Subcutaneous adipose tissue (tissue), 4 donors: ENCODE results near the gene TMBIM1. TPM values are rescaled to one million over a fixed set of nuclear protein-coding genes. Genes with fewer than 3 reads are reported as not detected.

Experiments used
- total RNA-seq, 4 donors: library from RNA; depleted of rRNA; stranded (reverse); fragments of >200 nt; gene quantifications; one replicate each; pipeline ENCODE4 v1.1.0, GENCODE V29; 2016
- TF ChIP-seq, protein P1 (sequence below): fragments of 450-650 bp; IDR thresholded peaks from one replicate; pipeline ENCODE4 v1.5.1; 2016; ENCODE audit warnings: low read depth, mild to moderate bottlenecking, control low read depth, antibody characterized with exemption, moderate library complexity

TMBIM1 gene
- total RNA-seq, 4 donors from 2014 or later, result 246 to 398 (median 281) TPM

DNA sequence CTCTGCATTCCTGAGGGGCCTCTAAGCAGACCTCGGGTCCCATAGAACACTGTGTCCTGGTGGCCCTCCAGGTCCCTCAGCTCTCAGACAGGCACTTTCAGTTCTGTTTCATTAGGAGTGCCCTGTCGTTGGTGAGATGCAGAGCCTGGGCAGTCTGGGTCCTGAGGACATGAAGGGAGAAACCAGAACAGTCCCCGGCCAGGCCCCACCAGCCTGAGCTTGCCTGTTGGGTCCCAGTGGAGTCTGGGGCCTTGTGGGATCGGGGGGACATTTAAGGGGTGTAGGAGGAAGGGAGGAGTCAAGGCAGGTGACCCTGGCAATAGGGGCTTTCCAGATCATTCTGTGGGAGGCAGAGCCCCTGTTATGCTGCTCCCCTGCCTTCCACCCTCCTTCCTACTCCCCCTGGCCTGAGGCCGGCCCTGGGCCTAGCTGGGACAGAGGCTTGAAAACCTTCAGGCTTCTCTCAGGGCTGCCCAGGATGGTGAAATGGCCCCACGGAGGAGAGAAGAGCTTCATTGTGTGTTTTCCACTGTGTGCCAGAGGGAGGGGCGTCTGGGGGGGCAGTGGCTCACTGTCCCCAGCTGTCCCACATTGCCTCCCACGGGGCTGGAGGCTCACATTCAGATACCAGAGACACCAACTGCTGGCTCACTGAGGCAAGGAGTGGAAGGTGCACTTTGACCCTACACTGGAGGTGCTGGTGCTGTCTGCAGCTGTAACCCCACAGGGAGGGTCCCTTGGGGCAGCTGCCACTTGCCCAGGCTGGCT, 37.7 kb upstream of the TMBIM1 start:
- TF ChIP-seq, protein P1, sequence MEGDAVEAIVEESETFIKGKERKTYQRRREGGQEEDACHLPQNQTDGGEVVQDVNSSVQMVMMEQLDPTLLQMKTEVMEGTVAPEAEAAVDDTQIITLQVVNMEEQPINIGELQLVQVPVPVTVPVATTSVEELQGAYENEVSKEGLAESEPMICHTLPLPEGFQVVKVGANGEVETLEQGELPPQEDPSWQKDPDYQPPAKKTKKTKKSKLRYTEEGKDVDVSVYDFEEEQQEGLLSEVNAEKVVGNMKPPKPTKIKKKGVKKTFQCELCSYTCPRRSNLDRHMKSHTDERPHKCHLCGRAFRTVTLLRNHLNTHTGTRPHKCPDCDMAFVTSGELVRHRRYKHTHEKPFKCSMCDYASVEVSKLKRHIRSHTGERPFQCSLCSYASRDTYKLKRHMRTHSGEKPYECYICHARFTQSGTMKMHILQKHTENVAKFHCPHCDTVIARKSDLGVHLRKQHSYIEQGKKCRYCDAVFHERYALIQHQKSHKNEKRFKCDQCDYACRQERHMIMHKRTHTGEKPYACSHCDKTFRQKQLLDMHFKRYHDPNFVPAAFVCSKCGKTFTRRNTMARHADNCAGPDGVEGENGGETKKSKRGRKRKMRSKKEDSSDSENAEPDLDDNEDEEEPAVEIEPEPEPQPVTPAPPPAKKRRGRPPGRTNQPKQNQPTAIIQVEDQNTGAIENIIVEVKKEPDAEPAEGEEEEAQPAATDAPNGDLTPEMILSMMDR, result no peak

- TF ChIP-seq, protein P1, result no peak
Observed at GRCh38 chr2:218329027-218329825, 36.9 kb upstream of the TMBIM1 start.

GRCh38 chr2:218328294-218328693, 36.0 kb upstream of the TMBIM1 start:
- TF ChIP-seq, protein P1, result no peak

DNA sequence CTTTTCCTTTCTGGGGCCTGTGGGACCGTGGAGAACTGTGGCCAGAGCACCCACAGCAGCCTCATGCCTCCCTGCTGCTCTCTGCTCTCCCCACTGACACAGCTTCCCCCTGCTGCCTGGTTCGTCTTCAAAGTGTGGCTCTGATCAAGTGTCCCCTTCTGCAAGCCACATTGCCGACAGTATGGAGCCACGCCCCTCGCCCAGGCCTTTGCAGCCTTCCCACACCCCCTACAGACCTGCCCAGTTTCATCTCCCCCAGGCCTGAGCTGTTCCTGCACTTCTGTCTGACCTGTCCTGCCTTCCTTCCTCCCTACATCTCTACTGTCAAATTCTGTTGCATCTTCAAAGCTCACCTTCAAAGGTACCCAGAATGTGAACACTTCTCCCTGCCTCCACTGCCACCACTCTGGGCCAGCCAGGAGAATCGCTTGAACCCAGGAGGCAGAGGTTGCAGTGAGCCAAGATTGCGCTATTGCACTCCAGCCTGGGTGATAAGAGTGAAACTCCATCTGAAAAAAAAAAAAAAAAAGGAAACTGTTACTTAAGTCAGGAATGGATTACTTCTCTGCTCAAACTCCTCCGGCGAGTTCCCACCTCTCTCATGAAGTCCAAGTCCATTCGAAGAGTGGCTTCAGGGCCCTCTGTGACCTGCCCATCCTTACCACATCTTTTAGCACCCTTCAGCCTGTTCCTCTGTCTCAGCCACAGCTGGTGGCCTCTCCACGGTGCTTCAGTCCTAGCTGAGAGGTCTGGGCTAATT, 35.3 kb upstream of the TMBIM1 start:
- TF ChIP-seq, protein P1, result no peak

GRCh38 chr2:218326315-218326714, 34.0 kb upstream of the TMBIM1 start:
- TF ChIP-seq, protein P1, result no peak

DNA sequence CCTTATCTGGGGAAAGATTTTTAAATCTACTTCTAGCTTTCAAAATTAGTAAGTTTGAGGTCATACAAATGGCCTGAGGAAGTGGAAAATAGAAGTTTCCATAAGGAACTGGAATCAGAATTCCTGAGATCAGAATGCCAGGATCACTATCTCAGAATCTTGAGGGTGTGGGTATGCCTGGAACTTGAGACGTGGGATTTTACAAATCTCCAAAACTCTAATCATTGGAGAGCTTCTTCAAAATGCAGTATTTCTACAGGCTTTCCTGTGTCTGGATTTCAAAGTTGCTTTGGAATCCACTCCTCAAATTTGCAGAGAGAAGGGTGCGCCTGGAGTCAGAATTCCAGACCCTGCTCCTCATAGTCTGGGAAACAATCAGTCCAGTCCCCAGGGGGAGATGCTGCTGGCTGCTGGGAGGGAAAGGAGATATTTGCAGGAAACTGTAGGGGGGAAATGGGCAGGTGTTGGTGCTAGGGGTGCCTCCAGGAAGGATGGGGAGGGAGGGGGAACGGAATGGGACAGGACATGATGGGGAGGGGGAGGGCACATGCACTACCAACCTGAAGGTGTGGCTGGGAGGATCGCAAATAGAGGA, 33.4 kb upstream of the TMBIM1 start:
- TF ChIP-seq, protein P1, result no peak
